Kidney capillary endothelial cell (primary cell): ENCODE results near the gene ZCCHC24.

Experiments used
- DNase-seq: peaks from one replicate; pipeline ENCODE4 v3.0.0-alpha.2; 2018; ENCODE audit warnings: low spot score

ZCCHC24 gene

DNA sequence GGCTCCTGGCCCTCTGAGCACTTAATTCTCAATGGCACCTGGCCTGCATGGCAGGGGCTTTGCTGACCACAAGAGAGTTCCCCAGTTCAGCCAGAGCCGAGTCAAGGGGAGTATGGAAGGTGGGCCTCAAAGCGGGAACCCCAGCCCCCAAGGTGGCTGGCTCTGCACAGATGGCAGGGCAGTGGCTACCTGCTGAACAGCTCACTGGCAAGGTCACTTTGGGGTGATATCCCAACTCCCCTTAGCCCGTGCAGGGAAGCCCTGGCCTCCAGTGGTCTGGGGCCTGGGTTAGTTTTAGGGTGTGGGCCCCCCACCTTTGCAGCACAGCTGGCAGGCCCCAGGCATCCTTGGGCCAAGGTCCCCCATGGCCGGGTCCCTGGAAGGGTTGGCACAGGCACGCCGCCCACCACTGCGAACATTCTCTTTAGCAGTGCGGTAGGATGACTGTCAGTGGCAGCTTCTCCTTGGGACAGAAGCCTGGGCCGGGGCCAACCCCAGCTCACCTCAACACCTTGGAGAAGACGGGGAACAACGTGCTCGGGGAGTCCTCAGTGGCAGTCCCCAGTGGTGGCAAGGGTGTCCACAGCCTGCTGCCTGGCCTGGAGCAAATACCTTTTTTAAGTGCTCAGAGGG is 61.3 kb downstream of the ZCCHC24 start:
- no peak for DNase-seq

GRCh38 chr10:79382491-79382941 is 62.9 kb downstream of the ZCCHC24 start:
- no peak for DNase-seq

DNA sequence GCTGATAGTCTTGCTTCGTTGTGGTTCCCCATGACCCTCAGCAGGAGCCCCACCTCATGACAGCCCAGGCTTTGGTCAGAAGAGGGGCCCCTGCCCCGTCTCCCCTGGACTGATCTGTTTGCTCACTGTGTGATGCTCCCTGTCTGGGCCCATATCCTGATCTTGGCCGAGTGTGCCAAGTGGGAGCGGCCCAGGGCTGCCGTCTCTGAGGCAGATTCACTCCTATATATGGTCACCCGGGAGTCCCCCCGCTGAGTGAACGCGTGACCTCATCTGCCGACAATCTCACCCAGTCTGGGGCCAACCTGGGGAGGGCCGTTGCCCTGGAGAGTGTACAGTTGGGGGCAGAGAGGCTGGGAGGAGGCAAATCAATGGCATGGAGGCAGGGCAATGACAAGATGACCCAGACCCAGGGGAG is 63.6 kb downstream of the ZCCHC24 start:
- no peak for DNase-seq

GRCh38 chr10:79380946-79381721 is 64.3 kb downstream of the ZCCHC24 start:
- DNase-seq = no peak

GRCh38 chr10:79380125-79380945 is 65.1 kb downstream of the ZCCHC24 start:
- no peak for DNase-seq

DNA sequence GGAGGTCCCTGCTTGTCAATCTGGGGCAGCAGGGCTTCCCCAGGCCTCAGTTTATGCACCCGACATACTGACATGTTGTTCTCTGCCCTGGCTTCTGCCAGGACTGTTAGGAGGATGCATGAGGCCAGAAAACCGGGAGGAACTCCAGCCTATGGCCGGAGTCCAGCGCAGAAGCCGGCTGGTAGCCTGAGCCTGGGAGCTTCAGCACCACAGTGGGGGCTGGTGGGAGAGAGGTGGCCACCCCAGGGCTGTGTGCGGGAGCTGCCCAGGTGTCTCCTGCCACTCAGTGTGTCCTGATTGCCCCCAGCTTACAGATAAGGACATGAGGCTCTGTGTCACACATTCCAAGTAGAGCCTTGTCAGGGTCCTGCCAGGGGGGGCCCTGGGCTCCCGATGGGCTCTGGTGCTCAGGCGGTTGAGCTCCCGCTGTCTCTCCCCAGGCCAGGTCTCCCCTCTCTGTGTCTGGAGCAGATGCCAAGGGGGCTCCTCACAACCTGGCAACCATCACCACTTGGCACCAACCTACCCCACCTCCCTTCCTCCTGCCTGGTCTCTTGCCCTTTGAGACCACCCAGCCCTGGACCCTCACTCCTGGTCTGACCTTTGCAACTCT is 65.8 kb downstream of the ZCCHC24 start:
- no peak for DNase-seq

- DNase-seq = no peak
Observed at GRCh38 chr10:79378647-79379511, 66.5 kb downstream of the ZCCHC24 start.

DNA sequence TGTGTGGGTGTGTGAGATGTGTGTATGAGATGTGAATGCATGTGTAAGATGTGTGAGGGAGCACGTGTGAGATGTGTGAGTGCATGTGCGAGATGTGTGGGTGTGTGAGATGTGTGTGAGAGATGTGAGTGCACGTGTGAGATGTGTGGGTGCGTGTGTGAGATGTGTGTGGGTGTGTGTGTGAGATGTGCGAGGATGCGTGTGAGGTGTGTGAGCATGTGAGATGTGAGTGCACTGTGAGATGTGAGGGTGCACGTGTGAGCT is 67.1 kb downstream of the ZCCHC24 start:
- no peak for DNase-seq

GRCh38 chr10:79377557-79378382 is 67.7 kb downstream of the ZCCHC24 start:
- no peak for DNase-seq

- DNase-seq = no peak
Observed at GRCh38 chr10:79376751-79377556, 68.5 kb downstream of the ZCCHC24 start.

GRCh38 chr10:79376078-79376628 is 69.3 kb downstream of the ZCCHC24 start:
- DNase-seq = no peak

DNA sequence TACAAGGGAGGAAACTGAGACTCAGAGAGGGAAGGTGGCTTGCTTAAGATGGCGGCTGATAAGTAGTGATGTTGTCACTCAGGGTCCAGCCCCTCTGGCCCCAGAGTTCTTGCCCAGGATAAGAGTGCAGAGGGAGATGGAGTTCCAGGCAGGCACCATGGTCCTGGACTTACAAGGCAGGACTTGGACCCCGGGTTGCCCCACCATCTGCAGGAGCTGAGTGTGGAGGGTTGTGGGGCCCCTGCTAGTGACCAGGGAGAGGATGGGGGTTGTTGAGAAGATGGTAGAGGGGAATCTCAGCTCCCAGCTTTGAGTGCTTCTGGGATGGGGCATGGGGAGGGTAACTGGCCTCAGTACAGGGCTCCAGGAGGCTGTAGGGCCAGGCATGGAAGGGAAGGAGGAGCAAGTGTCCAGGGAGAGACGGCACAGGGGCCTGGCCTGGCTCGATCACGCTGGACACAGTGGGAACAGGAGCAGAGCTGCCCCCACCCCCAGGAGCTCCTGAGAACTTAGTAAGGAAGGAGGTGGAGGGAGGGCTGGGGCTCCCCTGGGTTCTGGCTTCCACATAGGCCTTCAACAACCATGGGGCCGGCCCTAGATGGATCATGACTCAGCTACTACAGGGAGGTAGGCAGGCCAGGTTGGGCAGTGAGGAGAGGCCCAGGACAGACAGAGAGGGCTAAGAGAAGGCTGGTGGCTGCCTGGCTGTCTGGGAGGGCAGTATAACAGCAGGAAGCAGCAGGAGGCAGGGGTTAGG is 69.9 kb downstream of the ZCCHC24 start:
- no peak for DNase-seq

DNA sequence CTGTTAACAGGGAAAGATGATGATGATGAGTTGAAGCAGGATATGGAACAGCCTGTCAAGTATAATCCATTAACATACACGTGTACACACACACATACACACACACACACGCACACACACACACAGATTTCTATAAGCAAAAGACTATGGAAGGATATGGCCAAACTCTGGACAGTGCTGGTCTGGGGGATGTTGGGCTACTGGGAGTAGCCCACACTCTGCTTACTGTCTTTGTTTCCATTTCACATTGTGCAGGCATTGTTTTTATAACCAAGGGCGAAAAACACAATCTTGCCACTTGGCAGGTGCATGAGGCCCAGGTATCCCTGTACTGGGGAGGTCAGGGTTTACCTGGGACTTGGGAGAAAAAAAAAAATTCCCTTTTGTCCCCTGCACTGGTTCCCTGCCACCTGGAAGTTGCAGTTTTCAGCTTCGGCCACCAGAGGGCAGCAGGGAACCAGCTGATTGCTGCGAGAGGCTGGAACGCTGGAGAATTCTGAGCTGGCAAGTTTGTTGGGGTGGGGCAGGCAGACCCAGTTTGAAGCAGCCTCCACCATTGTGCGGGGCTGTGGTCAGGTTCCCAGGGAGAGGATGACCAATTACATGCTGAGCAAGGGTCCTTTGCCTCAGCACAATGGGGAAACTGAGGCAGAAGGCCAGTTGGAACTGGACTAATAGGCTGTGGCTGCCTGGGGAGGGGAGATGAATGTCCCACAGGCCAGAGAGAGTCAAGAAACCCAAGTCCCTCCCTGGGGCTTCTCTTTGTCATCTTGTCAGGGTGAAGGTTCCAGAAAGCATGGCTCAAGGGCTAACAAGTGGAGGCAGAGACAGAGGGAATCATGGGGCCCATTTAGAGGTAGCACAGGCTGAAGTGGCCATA is 70.9 kb downstream of the ZCCHC24 start:
- DNase-seq = peak; percentile 62

DNA sequence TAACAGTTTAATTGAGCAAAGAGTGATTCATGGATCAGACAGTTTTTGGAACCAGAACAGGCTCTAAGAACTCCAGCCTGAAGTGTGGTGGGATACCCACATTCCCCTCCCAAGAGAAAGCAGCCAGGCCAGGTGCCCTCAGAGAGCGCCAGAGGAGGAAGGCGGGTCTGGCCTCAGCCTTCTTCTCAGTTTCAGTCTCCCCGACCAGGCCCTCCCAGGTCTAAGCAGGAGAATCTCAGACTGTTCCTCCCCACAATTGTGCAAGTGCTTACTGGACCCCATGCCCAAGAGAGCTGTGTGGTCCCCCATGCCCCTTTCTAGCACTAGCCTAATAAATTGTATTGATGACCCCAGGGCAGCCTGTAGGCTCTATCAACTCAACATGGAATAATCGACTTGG is 72.6 kb downstream of the ZCCHC24 start:
- DNase-seq = no peak

GRCh38 chr10:79367426-79368189 is 77.8 kb downstream of the ZCCHC24 start:
- no peak for DNase-seq

DNA sequence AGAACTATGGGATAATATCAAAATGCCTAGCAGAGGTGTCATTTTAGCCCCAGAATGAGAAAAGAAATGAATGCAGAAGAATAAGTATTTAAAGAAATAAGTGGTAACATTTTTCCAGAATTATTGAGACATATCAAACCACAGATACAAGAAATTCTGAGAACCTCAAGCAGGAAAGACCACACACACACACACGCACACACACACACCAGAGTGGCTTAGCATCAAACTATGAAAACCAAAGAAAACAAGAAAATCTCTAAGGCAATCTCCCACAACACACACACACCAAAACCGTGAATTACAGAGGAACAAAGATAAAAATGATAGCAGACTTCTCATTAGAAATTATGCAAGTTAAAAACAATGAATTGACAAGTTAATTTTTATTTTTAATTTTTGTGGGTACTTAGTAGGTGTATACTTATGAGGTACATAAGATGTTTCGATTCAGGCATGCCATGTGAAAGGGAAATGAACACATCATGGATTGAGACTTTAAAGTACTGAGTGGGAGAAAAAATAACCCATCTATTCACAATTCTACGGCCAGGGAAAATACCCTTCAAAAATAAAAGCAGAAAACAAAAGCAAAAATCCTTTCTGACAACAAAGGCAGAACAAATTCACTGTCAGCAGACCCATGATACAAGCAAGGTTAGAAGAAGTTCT is 83.6 kb downstream of the ZCCHC24 start:
- no peak for DNase-seq
